Fibroblast of lung (primary cell): Measurements from ENCODE around the gene CSTB.

Source experiments
- EZH2 ChIP-seq: IDR thresholded peaks from 2 replicates; pipeline ENCODE4 v1.5.1; 2012; ENCODE audit warnings: low read length, control low read depth, mild to moderate bottlenecking; ENCODE audit errors: missing control alignments
- TF ChIP-seq, protein P1 (sequence below), 2 donors: IDR thresholded peaks in 1 of 2; conservative IDR thresholded peaks in 1 of 2; 1 replicate in 1 of 2; 2 replicates in 1 of 2; pipeline ENCODE4 v1.5.1; 2011 to 2012; ENCODE audit warnings: low read length in 2 of 2, control low read depth in 1 of 2, inconsistent platforms in 1 of 2, low read depth in 1 of 2, mild to moderate bottlenecking in 1 of 2

DNA sequence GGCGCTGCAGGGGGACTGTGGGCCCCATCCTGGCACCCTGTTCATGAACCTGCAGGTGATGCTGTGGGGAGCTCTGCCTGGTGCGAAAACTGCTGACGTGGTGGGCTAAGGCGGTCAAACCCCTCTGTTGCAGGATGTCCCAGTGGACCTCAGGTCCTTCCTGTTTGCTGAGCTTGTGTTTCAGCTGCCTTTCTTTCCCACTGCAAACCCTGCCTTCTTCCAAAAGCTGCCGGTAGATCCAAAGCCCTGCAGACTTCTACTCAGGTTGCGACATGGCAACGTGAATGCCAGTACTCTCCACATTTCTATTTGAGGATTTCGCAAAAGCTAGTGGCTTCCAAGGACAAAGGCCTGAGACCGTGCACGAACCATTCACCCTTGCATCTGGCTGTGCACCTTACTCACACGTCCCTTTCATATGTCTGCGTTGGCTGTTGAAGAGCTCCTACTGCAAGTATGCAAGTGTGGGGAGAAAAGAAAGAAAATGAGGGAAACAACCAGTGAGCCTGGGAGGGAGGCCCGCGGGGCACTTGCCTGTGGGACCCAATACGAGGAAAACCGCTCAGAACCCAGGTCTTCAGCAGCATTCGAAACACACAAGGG, 7.1 kb upstream of the CSTB start:
- TF ChIP-seq EZH2: no peak
- TF ChIP-seq, protein P1, sequence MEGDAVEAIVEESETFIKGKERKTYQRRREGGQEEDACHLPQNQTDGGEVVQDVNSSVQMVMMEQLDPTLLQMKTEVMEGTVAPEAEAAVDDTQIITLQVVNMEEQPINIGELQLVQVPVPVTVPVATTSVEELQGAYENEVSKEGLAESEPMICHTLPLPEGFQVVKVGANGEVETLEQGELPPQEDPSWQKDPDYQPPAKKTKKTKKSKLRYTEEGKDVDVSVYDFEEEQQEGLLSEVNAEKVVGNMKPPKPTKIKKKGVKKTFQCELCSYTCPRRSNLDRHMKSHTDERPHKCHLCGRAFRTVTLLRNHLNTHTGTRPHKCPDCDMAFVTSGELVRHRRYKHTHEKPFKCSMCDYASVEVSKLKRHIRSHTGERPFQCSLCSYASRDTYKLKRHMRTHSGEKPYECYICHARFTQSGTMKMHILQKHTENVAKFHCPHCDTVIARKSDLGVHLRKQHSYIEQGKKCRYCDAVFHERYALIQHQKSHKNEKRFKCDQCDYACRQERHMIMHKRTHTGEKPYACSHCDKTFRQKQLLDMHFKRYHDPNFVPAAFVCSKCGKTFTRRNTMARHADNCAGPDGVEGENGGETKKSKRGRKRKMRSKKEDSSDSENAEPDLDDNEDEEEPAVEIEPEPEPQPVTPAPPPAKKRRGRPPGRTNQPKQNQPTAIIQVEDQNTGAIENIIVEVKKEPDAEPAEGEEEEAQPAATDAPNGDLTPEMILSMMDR (conservative IDR thresholded peaks at IDR 0.05 in 1 of 2, IDR thresholded peaks at IDR 0.05 in 1 of 2; ENCODE audit: low read depth in 1 of 2, low read length in 2 of 2): no peak
